ENCODE data around the gene GPC3.
"Not testable (repeated sequence)": the region's sequence is repeated elsewhere in the genome, so short reads cannot be mapped to it uniquely, and the experiment has no call there.

Gene GPC3

GRCh38 chrX:133648594-133648993 is 336.8 kb downstream of the GPC3 start:
- H3K4me3 ChIP-seq (ENCODE audit: low read length), result no peak overlapping the region
- DNase-seq (ENCODE audit: low read depth, low spot score), result no peak

- H3K4me3 ChIP-seq (ENCODE audit: low read length), result no peak overlapping the region
- DNase-seq (ENCODE audit: low read depth, low spot score), result no peak
These were observed 338.7 kb downstream of the GPC3 start for GRCh38 chrX:133646719-133647116.

GRCh38 chrX:133645977-133646718 is 339.2 kb downstream of the GPC3 start:
- no peak overlapping the region for H3K4me3 ChIP-seq (ENCODE audit: low read length)
- no peak for DNase-seq (ENCODE audit: low read depth, low spot score)

- no peak overlapping the region for H3K4me3 ChIP-seq (ENCODE audit: low read length)
- DNase-seq (ENCODE audit: low read depth, low spot score), result no peak
These were observed 340.1 kb downstream of the GPC3 start for GRCh38 chrX:133645256-133645655.

GRCh38 chrX:133640161-133641015 is 345.0 kb downstream of the GPC3 start:
- no peak overlapping the region for H3K4me3 ChIP-seq (ENCODE audit: low read length)
- DNase-seq (ENCODE audit: low read depth, low spot score), result no peak

GRCh38 chrX:133639726-133640125 is 345.7 kb downstream of the GPC3 start:
- H3K4me3 ChIP-seq (ENCODE audit: low read length), result no peak overlapping the region
- no peak for DNase-seq (ENCODE audit: low read depth, low spot score)

- no peak for DNase-seq (ENCODE audit: low read depth, low spot score)
- H3K4me3 ChIP-seq (ENCODE audit: low read length), result no peak overlapping the region
These were observed 347.1 kb downstream of the GPC3 start for GRCh38 chrX:133638285-133638684.

- no peak for DNase-seq (ENCODE audit: low read depth, low spot score)
- no peak overlapping the region for H3K4me3 ChIP-seq (ENCODE audit: low read length)
These were observed 347.6 kb downstream of the GPC3 start for GRCh38 chrX:133637765-133638164.

- DNase-seq (ENCODE audit: low read depth, low spot score), result no peak
- no peak overlapping the region for H3K4me3 ChIP-seq (ENCODE audit: low read length)
These were observed 349.4 kb downstream of the GPC3 start for GRCh38 chrX:133636009-133636408.

- no peak for DNase-seq (ENCODE audit: low read depth, low spot score)
- H3K4me3 ChIP-seq (ENCODE audit: low read length), result no peak overlapping the region
These were observed 351.0 kb downstream of the GPC3 start for GRCh38 chrX:133634416-133634815.

- no peak overlapping the region for H3K4me3 ChIP-seq (ENCODE audit: low read length)
- DNase-seq (ENCODE audit: low read depth, low spot score), result no peak
These were observed 351.4 kb downstream of the GPC3 start for GRCh38 chrX:133633950-133634349.

GRCh38 chrX:133633162-133633561 is 352.2 kb downstream of the GPC3 start:
- DNase-seq (ENCODE audit: low read depth, low spot score), result no peak
- no peak overlapping the region for H3K4me3 ChIP-seq (ENCODE audit: low read length)

GRCh38 chrX:133630362-133630761 is 355.0 kb downstream of the GPC3 start:
- no peak overlapping the region for H3K4me3 ChIP-seq (ENCODE audit: low read length)
- DNase-seq (ENCODE audit: low read depth, low spot score), result no peak

GRCh38 chrX:133627673-133628072 is 357.7 kb downstream of the GPC3 start:
- DNase-seq (ENCODE audit: low read depth, low spot score), result no peak
- H3K4me3 ChIP-seq (ENCODE audit: low read length), result no peak overlapping the region

GRCh38 chrX:133621384-133621783 is 364.0 kb downstream of the GPC3 start:
- not testable (repeated sequence) for DNase-seq (ENCODE audit: low read depth, low spot score); H3K4me3 ChIP-seq (ENCODE audit: low read length)

- DNase-seq (ENCODE audit: low read depth, low spot score), result no peak
- H3K4me3 ChIP-seq (ENCODE audit: low read length), result no peak overlapping the region
These were observed 373.7 kb downstream of the GPC3 start for GRCh38 chrX:133611676-133612075.

- DNase-seq (ENCODE audit: low read depth, low spot score), result no peak
- H3K4me3 ChIP-seq (ENCODE audit: low read length), result no peak overlapping the region
These were observed 375.3 kb downstream of the GPC3 start for GRCh38 chrX:133610056-133610455.

- no peak for DNase-seq (ENCODE audit: low read depth, low spot score)
- no peak overlapping the region for H3K4me3 ChIP-seq (ENCODE audit: low read length)
These were observed 376.2 kb downstream of the GPC3 start for GRCh38 chrX:133609166-133609565.

- H3K4me3 ChIP-seq (ENCODE audit: low read length), result no peak overlapping the region
- DNase-seq (ENCODE audit: low read depth, low spot score), result no peak
These were observed 377.0 kb downstream of the GPC3 start for GRCh38 chrX:133608406-133608805.
